Right lobe of liver (tissue), 4 donors: ENCODE measurements around the gene KPNA2.

Source experiments
- POLR2A ChIP-seq: fragments of 450-650 bp; IDR thresholded peaks from one replicate; pipeline ENCODE4 v1.6.1; 2017; ENCODE audit warnings: antibody characterized with exemption, mild to moderate bottlenecking
- TF ChIP-seq, protein P1 (sequence below), 4 donors: fragments of 200-600 bp in 3 of 4; fragments of 450-650 bp in 1 of 4; IDR thresholded peaks; one replicate each; pipeline versions ENCODE4 v1.5.1 to v1.8.0; 2016 to 2022; ENCODE audit warnings: antibody characterized with exemption in 4 of 4, mild to moderate bottlenecking in 2 of 4
- donor health status: DM: no; HTN: no; CAD: no.
- donor health status: DM: no; HTN: no; CAD: no.
- donor health status: DM: no; HTN: yes; CAD: no.

DNA sequence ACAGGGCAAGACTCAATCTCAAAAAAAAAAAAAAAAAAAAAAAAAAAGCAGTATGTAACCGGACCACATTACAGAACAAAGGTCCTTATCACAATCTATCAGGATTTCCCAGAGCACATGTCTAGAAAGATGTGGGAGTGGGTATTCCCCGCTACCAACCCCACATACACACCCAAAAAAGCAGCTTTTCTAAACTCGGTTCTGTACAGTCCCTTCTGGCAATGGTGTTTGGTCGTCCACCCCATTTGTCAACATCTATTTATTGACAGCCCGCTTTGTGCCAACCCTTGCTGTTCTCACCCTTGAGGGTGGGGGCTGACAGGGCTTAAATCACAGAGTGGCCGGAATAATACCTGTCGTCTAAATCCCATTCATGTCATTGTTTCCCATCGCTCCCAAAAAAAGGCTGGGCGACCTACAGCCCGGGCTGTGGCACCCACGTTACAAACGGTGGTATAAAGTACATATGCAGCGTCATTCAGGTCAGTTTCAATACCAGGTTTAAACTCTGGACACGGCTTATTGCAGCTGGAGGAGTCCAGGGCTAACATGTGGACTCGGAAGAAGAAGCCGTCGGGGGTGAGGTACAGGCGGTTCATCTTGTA lies 42.9 kb upstream of the KPNA2 start:
- TF ChIP-seq POLR2A = no peak
- TF ChIP-seq, protein P1, sequence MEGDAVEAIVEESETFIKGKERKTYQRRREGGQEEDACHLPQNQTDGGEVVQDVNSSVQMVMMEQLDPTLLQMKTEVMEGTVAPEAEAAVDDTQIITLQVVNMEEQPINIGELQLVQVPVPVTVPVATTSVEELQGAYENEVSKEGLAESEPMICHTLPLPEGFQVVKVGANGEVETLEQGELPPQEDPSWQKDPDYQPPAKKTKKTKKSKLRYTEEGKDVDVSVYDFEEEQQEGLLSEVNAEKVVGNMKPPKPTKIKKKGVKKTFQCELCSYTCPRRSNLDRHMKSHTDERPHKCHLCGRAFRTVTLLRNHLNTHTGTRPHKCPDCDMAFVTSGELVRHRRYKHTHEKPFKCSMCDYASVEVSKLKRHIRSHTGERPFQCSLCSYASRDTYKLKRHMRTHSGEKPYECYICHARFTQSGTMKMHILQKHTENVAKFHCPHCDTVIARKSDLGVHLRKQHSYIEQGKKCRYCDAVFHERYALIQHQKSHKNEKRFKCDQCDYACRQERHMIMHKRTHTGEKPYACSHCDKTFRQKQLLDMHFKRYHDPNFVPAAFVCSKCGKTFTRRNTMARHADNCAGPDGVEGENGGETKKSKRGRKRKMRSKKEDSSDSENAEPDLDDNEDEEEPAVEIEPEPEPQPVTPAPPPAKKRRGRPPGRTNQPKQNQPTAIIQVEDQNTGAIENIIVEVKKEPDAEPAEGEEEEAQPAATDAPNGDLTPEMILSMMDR (IDR thresholded peaks at IDR 0.05) = no peak
